Transverse colon (tissue), 4 donors: ENCODE data around the gene LAMA3. TPM values are rescaled to one million over a fixed set of nuclear protein-coding genes. Genes with fewer than 3 reads are reported as not detected.

Experiments
- DNase-seq: peaks from one replicate; pipeline ENCODE4 v3.0.0-alpha.2; 2019
- H3K27ac ChIP-seq, 4 donors: fragments of 200-600 bp; sonication (generic); 2 replicates each; pipeline ENCODE4 v1.5.1; 2016 to 2018; ENCODE audit warnings: inconsistent platforms in 4 of 4
- H3K27me3 ChIP-seq: fragments of 200-600 bp; sonication (generic); 2 replicates; pipeline ENCODE4 v1.5.1; 2017; ENCODE audit warnings: inconsistent platforms
- H3K36me3 ChIP-seq, 4 donors: fragments of 200-600 bp; sonication (generic); 2 replicates each; pipeline ENCODE4 v1.5.1; 2017 to 2019; ENCODE audit warnings: inconsistent platforms in 4 of 4
- H3K4me1 ChIP-seq, 4 donors: fragments of 200-600 bp; sonication (generic); 2 replicates each; pipeline ENCODE4 v1.5.1; 2017 to 2020; ENCODE audit warnings: inconsistent platforms in 4 of 4
- H3K4me3 ChIP-seq, 4 donors: fragments of 200-600 bp; sonication (generic); 1 replicate in 1 of 4; 2 replicates in 3 of 4; pipeline versions ENCODE4 v1.5.1 to v1.6.1; 2017 to 2019; ENCODE audit warnings: inconsistent platforms in 4 of 4
- H3K9me3 ChIP-seq, 2 donors: fragments of 200-600 bp; sonication (generic); 2 replicates each; pipeline ENCODE4 v1.5.1; 2017 to 2019; ENCODE audit warnings: inconsistent platforms in 2 of 2
- CTCF ChIP-seq, 5 experiments: fragments of 200-600 bp in 3 of 5; fragments of 450-650 bp in 2 of 5; sonication (generic) in 3 of 5; IDR thresholded peaks; 1 replicate in 2 of 5; 2 replicates in 3 of 5; pipeline ENCODE4 v1.5.1; 2016 to 2017; ENCODE audit warnings: antibody characterized with exemption in 5 of 5, inconsistent platforms in 3 of 5, mild to moderate bottlenecking in 2 of 5, moderate library complexity in 1 of 5
- EP300 ChIP-seq: sonication (generic); formaldehyde crosslinking; IDR thresholded peaks from one replicate; pipeline ENCODE4 v1.6.1; 2017; ENCODE audit warnings: antibody characterized with exemption, low read depth
- POLR2A ChIP-seq: fragments of 450-650 bp; IDR thresholded peaks from one replicate; pipeline ENCODE4 v1.6.1; 2016; ENCODE audit warnings: antibody characterized with exemption, mild to moderate bottlenecking, moderate library complexity
- POLR2AphosphoS5 ChIP-seq, 3 donors: sonication (generic); formaldehyde crosslinking; IDR thresholded peaks; one replicate each; pipeline ENCODE4 v1.6.1; 2016; ENCODE audit warnings: antibody characterized with exemption in 3 of 3
- WGBS, 2 donors: methylation state at CpG; one replicate each; pipeline ENCODE4 v1.1.5; 2018; ENCODE audit warnings: low coverage in 1 of 2; 5-methylcytosine and 5-hydroxymethylcytosine counted together
- in situ Hi-C, 4 donors: fragments of 200-750 bp; cut with MboI; loops; one replicate each; pipeline versions ENCODE4 v1.15.0 to v1.15.1; 2017; ENCODE audit warnings: low sequenced_read_pairs in 3 of 4, low pct_ligation_motif_present in 1 of 4, low pct_unique_long_range_greater_than_20kb in 1 of 4
- intact Hi-C: fragments of 100-400 bp; cut with DNase I; formaldehyde crosslinking; loops from one replicate; pipeline ENCODE4 v1.15.1; 2023; ENCODE audit warnings: low total_unique reads
- total RNA-seq, 4 donors: library from RNA; depleted of rRNA; stranded (reverse); fragments of >200 nt; gene quantifications; one replicate each; pipeline ENCODE4 v1.1.0, GENCODE V29; 2016

Gene LAMA3
- total RNA-seq, 4 donors from 2014 or later, result 17.5 to 71.8 (median 47.4) TPM

GRCh38 chr18:23778828-23779227 is 89.6 kb downstream of the LAMA3 start:
- no peak for DNase-seq
- H3K9me3 ChIP-seq, result no peaks in the 10 kb centered on the region
- no peaks in the 10 kb centered on the region for H3K27me3 ChIP-seq
- no peaks in the 10 kb centered on the region for H3K4me1 ChIP-seq
- WGBS, 2 donors, result 83 to 88% methylated on average over 2 of the region's 2 CpGs
- intact Hi-C loops, result no loop called here
- no peaks in the 10 kb centered on the region for H3K36me3 ChIP-seq
- no peak overlapping the region for H3K4me3 ChIP-seq
- H3K27ac ChIP-seq, result no peak overlapping the region
- in situ Hi-C loops, result loop anchor here in 1 of 4 donors (25.0 kb wide), 1 partner anchor 92 kb away; the partner anchor contains the start of gene LAMA3
- no peak for TF ChIP-seq POLR2AphosphoS5 (IDR thresholded peaks at IDR 0.05)
- TF ChIP-seq POLR2A, result no peak
- TF ChIP-seq EP300, result no peak

GRCh38 chr18:23779696-23780303 is 90.5 kb downstream of the LAMA3 start:
- H3K27ac ChIP-seq, result no peak overlapping the region
- 68 to 100% methylated on average over 1 to 5 of the region's 5 CpGs for WGBS, 2 donors
- H3K36me3 ChIP-seq, result no peaks in the 10 kb centered on the region
- no peak overlapping the region for H3K4me3 ChIP-seq
- peaks cover 0 to 4% (median 0%) of the 10 kb centered on the region in 4 donors for H3K4me1 ChIP-seq
- intact Hi-C loops (no loop called here), in situ Hi-C loops (loop anchor here in 1 of 4 donors (25.0 kb wide), 1 partner anchor 92 kb away; the partner anchor contains the start of gene LAMA3)
- H3K9me3 ChIP-seq, result no peaks in the 10 kb centered on the region
- no peak for TF ChIP-seq POLR2A
- no peak for TF ChIP-seq POLR2AphosphoS5 (IDR thresholded peaks at IDR 0.05)
- TF ChIP-seq EP300, result no peak
- no peak for TF ChIP-seq CTCF (IDR thresholded peaks at IDR 0.05)
- no peaks in the 10 kb centered on the region for H3K27me3 ChIP-seq
- DNase-seq, result no peak

DNA sequence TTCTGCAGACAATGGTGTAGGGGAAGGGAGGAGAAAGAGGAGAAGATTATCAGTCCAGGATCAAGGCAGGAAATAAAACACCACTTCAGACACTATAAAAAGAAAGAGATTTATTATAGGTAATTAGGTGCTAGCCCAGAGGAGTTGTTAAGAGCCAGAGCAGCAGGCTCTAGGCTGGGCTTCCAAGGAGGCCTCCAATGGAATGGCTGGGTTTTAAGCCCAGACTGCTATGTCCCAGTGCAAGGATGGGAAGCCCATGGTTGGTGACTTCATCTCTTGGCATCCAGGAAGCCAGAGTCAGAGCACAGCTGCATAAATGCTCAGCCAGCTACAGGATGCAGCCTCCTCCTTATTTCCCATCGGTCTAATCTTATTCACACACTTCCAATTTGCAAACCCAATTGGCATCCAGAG is 95.6 kb downstream of the LAMA3 start:
- TF ChIP-seq POLR2A (no peak), CTCF (IDR thresholded peaks at IDR 0.05) (no peak), EP300 (no peak), POLR2AphosphoS5 (IDR thresholded peaks at IDR 0.05) (no peak)
- peak; percentile 16 for DNase-seq
- 17% methylated on average over 1 of the region's 1 CpG; no CpG with 5 or more reads in 1 of the 2 donors for WGBS, 2 donors
- Histone ChIP-seq H3K36me3 (no peaks in the 10 kb centered on the region), H3K9me3 (no peaks in the 10 kb centered on the region), H3K4me1 (peaks cover 0 to 12% (median 0%) of the 10 kb centered on the region in 4 donors), H3K27ac (no peak overlapping the region), H3K27me3 (no peaks in the 10 kb centered on the region), H3K4me3 (no peak overlapping the region)
- in situ Hi-C loops (loop anchor here in 1 of 4 donors (25.0 kb wide), 1 partner anchor 98 kb away; the partner anchor contains the start of gene LAMA3), intact Hi-C loops (no loop called here)

GRCh38 chr18:23793051-23793450 is 103.8 kb downstream of the LAMA3 start:
- no peak overlapping the region for H3K4me3 ChIP-seq
- in situ Hi-C loops, result loop anchor here in 1 of 4 donors (25.0 kb wide), 1 partner anchor 106 kb away; the partner anchor contains the start of gene LAMA3
- 70% methylated on average over 1 of the region's 1 CpG; no CpG with 5 or more reads in 1 of the 2 donors for WGBS, 2 donors
- DNase-seq, result no peak
- TF ChIP-seq POLR2AphosphoS5 (IDR thresholded peaks at IDR 0.05), result no peak
- TF ChIP-seq POLR2A, result no peak
- no peak for TF ChIP-seq EP300
- no peak for TF ChIP-seq CTCF (IDR thresholded peaks at IDR 0.05)
- intact Hi-C loops, result no loop called here
- no peaks in the 10 kb centered on the region for H3K27me3 ChIP-seq
- H3K36me3 ChIP-seq, result no peaks in the 10 kb centered on the region
- no peak overlapping the region for H3K27ac ChIP-seq
- H3K4me1 ChIP-seq, result no peaks in the 10 kb centered on the region
- H3K9me3 ChIP-seq, result no peaks in the 10 kb centered on the region
